Brain microvascular endothelial cell (primary cell): ENCODE data around the gene MKRN2.
A peak's percentile ranks its signal among the peaks of the same experiment; 100 is the strongest.

ENCODE experiments used
- DNase-seq: peaks from one replicate; pipeline ENCODE4 v3.0.0-alpha.2; 2020
- H3K27ac ChIP-seq: fragments of 250-450 bp; sonication (Bioruptor Pico); 2 replicates; pipeline ENCODE4 v1.5.1; 2020; ENCODE audit warnings: mild to moderate bottlenecking, moderate library complexity
- H3K27me3 ChIP-seq: fragments of 250-450 bp; sonication (Bioruptor Pico); replicated peaks from 2 replicates; pipeline ENCODE4 v1.5.1; 2020; ENCODE audit warnings: mild to moderate bottlenecking
- H3K36me3 ChIP-seq: fragments of 250-450 bp; sonication (Bioruptor Pico); replicated peaks from 2 replicates; pipeline ENCODE4 v1.5.1; 2020; ENCODE audit warnings: mild to moderate bottlenecking
- H3K4me3 ChIP-seq: 2 replicates; pipeline ENCODE4 v1.5.1; 2011; ENCODE audit warnings: low read depth, mild to moderate bottlenecking, control low read depth, low read length, moderate library complexity
- in situ Hi-C: cut with HindIII; loops from 2 replicates; pipeline ENCODE4 v1.10.0; 2017; ENCODE audit warnings: low sequenced_read_pairs, low pct_ligation_motif_present
- TF ChIP-seq, protein P1 (sequence below): IDR thresholded peaks from 2 replicates; pipeline ENCODE4 v1.5.1; 2011; ENCODE audit warnings: low read depth, mild to moderate bottlenecking, moderate library complexity, low read length, control low read depth, inconsistent platforms; ENCODE audit errors: missing control alignments

The MKRN2 gene

DNA sequence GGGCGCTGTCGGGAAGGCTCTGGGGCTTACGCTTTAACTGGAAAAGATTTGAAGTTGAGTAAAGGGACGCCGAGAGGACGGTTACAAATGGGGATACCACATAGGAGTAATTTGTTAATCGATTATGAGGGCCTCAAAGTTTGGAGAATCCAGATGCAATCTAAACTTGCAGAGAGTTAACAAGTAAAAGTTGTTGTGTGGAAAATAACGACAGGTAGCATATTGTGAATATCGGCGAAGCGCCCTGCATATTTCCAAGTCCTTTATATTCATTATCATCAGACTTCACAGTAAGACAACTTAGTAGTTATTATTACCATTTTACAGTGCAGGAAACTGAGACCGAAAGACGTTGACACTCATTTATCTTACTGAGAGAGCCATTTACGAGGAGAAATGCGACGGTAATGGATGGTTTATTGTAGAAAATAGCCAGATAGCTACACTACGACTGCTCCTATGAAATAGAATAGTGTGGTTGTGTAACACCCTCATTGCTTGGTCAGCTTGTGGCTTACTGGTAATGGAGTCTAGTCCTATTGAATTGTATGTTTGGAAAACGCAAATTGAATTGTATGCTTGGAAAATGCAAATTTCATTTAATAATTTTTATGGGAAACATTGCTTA lies 700 bp downstream of the MKRN2 start:
- DNase-seq: peak; percentile 44
- Histone ChIP-seq H3K27ac (peak overlapping the region; percentile 82), H3K36me3 (no peaks in the 10 kb centered on the region), H3K27me3 (no peaks in the 10 kb centered on the region), H3K4me3 (peak overlapping the region; percentile 87)
- TF ChIP-seq, protein P1, sequence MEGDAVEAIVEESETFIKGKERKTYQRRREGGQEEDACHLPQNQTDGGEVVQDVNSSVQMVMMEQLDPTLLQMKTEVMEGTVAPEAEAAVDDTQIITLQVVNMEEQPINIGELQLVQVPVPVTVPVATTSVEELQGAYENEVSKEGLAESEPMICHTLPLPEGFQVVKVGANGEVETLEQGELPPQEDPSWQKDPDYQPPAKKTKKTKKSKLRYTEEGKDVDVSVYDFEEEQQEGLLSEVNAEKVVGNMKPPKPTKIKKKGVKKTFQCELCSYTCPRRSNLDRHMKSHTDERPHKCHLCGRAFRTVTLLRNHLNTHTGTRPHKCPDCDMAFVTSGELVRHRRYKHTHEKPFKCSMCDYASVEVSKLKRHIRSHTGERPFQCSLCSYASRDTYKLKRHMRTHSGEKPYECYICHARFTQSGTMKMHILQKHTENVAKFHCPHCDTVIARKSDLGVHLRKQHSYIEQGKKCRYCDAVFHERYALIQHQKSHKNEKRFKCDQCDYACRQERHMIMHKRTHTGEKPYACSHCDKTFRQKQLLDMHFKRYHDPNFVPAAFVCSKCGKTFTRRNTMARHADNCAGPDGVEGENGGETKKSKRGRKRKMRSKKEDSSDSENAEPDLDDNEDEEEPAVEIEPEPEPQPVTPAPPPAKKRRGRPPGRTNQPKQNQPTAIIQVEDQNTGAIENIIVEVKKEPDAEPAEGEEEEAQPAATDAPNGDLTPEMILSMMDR: no peak
- in situ Hi-C loops: no loop called here

DNA sequence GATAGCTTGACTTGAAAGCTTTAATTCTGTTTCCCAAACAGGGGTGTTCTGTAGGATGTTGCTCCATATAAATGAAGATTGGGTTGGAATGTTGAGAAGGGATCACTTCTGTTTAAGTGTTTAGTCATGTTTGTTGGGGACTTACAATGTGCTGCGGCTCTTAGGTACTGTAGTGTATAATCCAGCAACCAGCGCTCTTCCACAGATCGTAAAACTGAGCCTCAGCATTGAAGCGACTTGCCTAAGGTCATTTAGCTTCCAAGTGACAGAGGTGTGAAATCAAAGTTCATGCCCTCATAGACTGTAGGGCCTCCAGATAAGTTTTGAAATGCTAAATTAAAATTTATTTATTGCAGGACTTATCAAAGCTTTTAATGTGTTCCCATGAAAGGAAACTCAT lies 1.8 kb downstream of the MKRN2 start:
- no peak overlapping the region for H3K4me3 ChIP-seq
- in situ Hi-C loops: no loop called here
- no peaks in the 10 kb centered on the region for H3K36me3 ChIP-seq
- no peak overlapping the region for H3K27ac ChIP-seq
- TF ChIP-seq, protein P1: no peak
- no peaks in the 10 kb centered on the region for H3K27me3 ChIP-seq
- DNase-seq: no peak

DNA sequence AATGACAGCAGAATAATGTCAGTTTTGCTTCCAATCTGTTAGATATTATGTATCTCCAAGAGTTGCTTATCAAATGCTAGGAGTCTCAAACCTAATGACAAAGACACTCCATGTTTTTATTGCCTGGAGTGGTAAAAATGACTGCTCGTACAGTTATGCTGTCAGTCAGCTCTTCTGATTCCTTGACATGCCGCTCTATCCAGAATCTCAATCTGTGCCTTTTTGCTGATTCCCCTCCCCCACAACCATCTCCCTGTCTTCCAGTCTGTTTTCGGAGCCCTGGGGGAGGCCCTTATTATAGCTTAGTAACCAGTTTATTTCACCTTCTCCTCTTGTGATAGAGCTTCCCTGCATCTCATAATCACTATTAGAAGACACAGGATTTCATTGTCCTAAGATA lies 2.6 kb downstream of the MKRN2 start:
- TF ChIP-seq, protein P1: no peak
- Histone ChIP-seq H3K27me3 (no peaks in the 10 kb centered on the region), H3K4me3 (no peak overlapping the region), H3K27ac (no peak overlapping the region), H3K36me3 (no peaks in the 10 kb centered on the region)
- DNase-seq: no peak
- in situ Hi-C loops: no loop called here

DNA sequence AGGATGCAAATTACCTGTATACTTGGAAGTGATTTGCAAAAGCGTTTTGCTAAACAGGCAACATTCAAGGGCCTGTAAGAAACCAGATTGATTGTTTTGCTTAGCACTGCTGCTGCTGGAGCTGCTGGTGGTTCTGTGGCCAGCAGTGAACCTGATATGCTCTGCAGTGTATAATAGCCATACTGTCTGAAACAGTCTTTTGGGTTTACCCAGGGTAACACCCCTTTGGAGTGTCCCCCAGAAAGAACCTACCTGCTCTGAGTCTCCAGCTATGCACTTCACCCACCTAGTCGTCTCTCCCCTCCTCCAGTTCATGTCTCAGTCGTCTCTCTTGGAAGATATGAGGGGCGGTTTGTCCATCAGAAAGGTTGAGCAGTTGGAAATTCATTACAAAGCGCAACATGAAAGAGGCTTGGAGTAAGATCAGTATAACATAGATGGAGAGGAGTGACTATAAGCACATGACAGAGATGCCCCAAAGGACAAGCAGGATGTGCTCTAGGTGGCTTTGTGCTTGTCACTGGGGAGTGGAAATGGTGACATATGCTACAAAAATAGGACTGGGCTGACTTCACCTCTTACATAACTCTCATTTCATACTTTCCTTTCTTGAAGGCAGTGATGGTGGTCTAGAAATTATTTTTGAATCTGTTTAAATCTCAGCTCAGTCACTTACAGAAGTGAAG lies 3.8 kb downstream of the MKRN2 start:
- Histone ChIP-seq H3K4me3 (no peak overlapping the region), H3K27me3 (no peaks in the 10 kb centered on the region), H3K27ac (no peak overlapping the region), H3K36me3 (no peaks in the 10 kb centered on the region)
- no peak for DNase-seq
- TF ChIP-seq, protein P1: no peak
- in situ Hi-C loops: no loop called here

DNA sequence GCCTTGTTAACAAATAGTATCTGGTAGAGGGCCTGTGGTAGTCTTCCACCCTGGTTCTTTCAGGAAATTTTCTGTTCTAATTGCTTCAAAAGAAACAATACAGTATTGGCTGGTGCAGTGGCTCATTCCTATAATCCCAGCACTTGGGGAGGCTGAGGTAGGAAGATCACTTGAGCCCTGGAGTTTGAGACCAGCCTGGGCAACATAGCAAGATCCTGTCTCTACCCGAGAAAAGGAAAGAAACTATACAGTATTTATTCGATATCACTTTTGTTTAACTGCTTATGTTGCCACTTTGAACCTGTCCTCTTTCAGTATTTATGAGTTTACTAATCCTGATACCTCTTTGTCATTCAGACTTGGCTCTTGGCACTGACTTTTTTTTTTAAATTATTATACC lies 4.5 kb downstream of the MKRN2 start:
- no peak for DNase-seq
- TF ChIP-seq, protein P1: no peak
- H3K27ac ChIP-seq: no peak overlapping the region
- in situ Hi-C loops: no loop called here
- H3K36me3 ChIP-seq: no peaks in the 10 kb centered on the region
- H3K4me3 ChIP-seq: no peak overlapping the region
- H3K27me3 ChIP-seq: no peaks in the 10 kb centered on the region
